Right atrium auricular region (tissue), 2 donors: Measurements from ENCODE around the gene HASPIN. TPM values are rescaled to one million over a fixed set of nuclear protein-coding genes. Genes with fewer than 3 reads are reported as not detected.

Source experiments
- DNase-seq: peaks from one replicate; pipeline ENCODE4 v3.0.0-alpha.2; 2019; ENCODE audit warnings: low spot score
- H3K27ac ChIP-seq, 2 donors: fragments of 200-600 bp; sonication (generic); 1 replicate in 1 of 2; 2 replicates in 1 of 2; pipeline ENCODE4 v1.5.1; 2016 to 2019
- H3K27me3 ChIP-seq, 2 donors: fragments of 200-600 bp; sonication (generic); one replicate each; pipeline versions ENCODE4 v1.5.1 to v1.6.0; 2017 to 2019
- H3K36me3 ChIP-seq: fragments of 200-600 bp; sonication (generic); one replicate; pipeline ENCODE4 v1.5.1; 2016
- H3K4me1 ChIP-seq, 2 donors: fragments of 200-600 bp; sonication (generic); one replicate each; pipeline versions ENCODE4 v1.5.1 to v1.6.0; 2017 to 2019
- H3K4me3 ChIP-seq, 2 donors: fragments of 200-600 bp; sonication (generic); 1 replicate in 1 of 2; 2 replicates in 1 of 2; pipeline ENCODE4 v1.5.1; 2017 to 2019; ENCODE audit warnings: mild to moderate bottlenecking in 1 of 2, moderate library complexity in 1 of 2
- H3K9me3 ChIP-seq, 2 donors: fragments of 200-600 bp; sonication (generic); one replicate each; pipeline ENCODE4 v1.5.1; 2019
- CTCF ChIP-seq, 2 donors: fragments of 200-600 bp; sonication (generic); IDR thresholded peaks; one replicate each; pipeline ENCODE4 v1.5.1; 2019; ENCODE audit warnings: antibody characterized with exemption in 2 of 2
- total RNA-seq, 2 donors: library from RNA; depleted of rRNA; stranded (reverse); fragments of >200 nt; gene quantifications; one replicate each; pipeline ENCODE4 v1.1.0, GENCODE V29; 2016

The HASPIN gene
- total RNA-seq, 2 donors from 2014 or later = not detected

GRCh38 chr17:3773511-3773910, 49.8 kb downstream of the HASPIN start:
- Histone ChIP-seq H3K36me3 (no peaks in the 10 kb centered on the region), H3K27ac (no peak overlapping the region), H3K9me3 (no peaks in the 10 kb centered on the region), H3K4me1 (no peaks in the 10 kb centered on the region), H3K27me3 (no peaks in the 10 kb centered on the region), H3K4me3 (no peak overlapping the region)
- no peak for TF ChIP-seq CTCF (IDR thresholded peaks at IDR 0.05)
- DNase-seq = no peak

- H3K4me1 ChIP-seq = no peaks in the 10 kb centered on the region
- DNase-seq = no peak
- no peak overlapping the region for H3K4me3 ChIP-seq
- H3K27ac ChIP-seq = no peak overlapping the region
- no peak for TF ChIP-seq CTCF (IDR thresholded peaks at IDR 0.05)
- H3K27me3 ChIP-seq = no peaks in the 10 kb centered on the region
- no peaks in the 10 kb centered on the region for H3K36me3 ChIP-seq
- H3K9me3 ChIP-seq = no peaks in the 10 kb centered on the region
These were observed 50.3 kb downstream of the HASPIN start for GRCh38 chr17:3773966-3774365.

Other genes with a start within 250 kb of the HASPIN start
- 1 to 10 TPM in 1 of 2 donors, under 1 TPM in 1; 0.33 to 1.0 TPM for gene ASPA, start 247.9 kb upstream of the HASPIN start, total RNA-seq
- gene TRPV3, start 166.1 kb upstream of the HASPIN start, total RNA-seq = 1 to 10 TPM in 1 of 2 donors, under 1 TPM in 1; 0.51 to 2.8 TPM
- gene TRPV1, start 114.5 kb upstream of the HASPIN start, total RNA-seq = 1 to 10 TPM; 1.8 to 3.2 TPM
- 1 to 10 TPM; 3.3 to 4.2 TPM for gene SHPK, start 87.7 kb upstream of the HASPIN start, total RNA-seq
- 10 to 100 TPM; 17.6 to 19.1 TPM for gene CTNS, start 87.1 kb upstream of the HASPIN start, total RNA-seq
- gene TAX1BP3, start 55.3 kb upstream of the HASPIN start, total RNA-seq = 100 to 1,000 TPM; 212 to 227 TPM
- 10 to 100 TPM; 19.1 to 22.2 TPM for gene EMC6, start 55.1 kb upstream of the HASPIN start, total RNA-seq
- 1 to 10 TPM; 5.4 to 8.1 TPM for gene P2RX5, start 27.7 kb upstream of the HASPIN start, total RNA-seq
- gene ITGAE, start 77.3 kb downstream of the HASPIN start, total RNA-seq = 10 to 100 TPM; 23.4 to 26.1 TPM
- 10 to 100 TPM; 15.2 to 21.4 TPM for gene NCBP3, start 122.3 kb downstream of the HASPIN start, total RNA-seq
- 1 to 10 TPM; 3.0 to 3.2 TPM for gene CAMKK1, start 169.2 kb downstream of the HASPIN start, total RNA-seq
- gene P2RX1, start 192.6 kb downstream of the HASPIN start, total RNA-seq = 1 to 10 TPM in 1 of 2 donors, under 1 TPM in 1; 0.85 to 2.8 TPM
- 10 to 100 TPM in 1 of 2 donors, 1 to 10 TPM in 1; 5.5 to 12.2 TPM for gene ATP2A3, start 240.5 kb downstream of the HASPIN start, total RNA-seq